OCI-LY7 (cell line): ENCODE results near the gene ITGA2.

ENCODE experiments used
- EZH2phosphoT487 ChIP-seq: fragments of 200-600 bp; sonication (generic); IDR thresholded peaks from 2 replicates; pipeline ENCODE4 v1.6.1; 2018; ENCODE audit warnings: low read depth, borderline replicate concordance, mild to moderate bottlenecking, mixed run types, antibody characterized with exemption, low read length, moderate library complexity, mixed read lengths
- TF ChIP-seq, protein P1 (sequence below): fragments of 200-600 bp; sonication (generic); conservative IDR thresholded peaks from 2 replicates; pipeline ENCODE4 v1.5.1; 2014; ENCODE audit warnings: mild to moderate bottlenecking, antibody characterized with exemption, low read length, moderate library complexity, mixed read lengths

DNA sequence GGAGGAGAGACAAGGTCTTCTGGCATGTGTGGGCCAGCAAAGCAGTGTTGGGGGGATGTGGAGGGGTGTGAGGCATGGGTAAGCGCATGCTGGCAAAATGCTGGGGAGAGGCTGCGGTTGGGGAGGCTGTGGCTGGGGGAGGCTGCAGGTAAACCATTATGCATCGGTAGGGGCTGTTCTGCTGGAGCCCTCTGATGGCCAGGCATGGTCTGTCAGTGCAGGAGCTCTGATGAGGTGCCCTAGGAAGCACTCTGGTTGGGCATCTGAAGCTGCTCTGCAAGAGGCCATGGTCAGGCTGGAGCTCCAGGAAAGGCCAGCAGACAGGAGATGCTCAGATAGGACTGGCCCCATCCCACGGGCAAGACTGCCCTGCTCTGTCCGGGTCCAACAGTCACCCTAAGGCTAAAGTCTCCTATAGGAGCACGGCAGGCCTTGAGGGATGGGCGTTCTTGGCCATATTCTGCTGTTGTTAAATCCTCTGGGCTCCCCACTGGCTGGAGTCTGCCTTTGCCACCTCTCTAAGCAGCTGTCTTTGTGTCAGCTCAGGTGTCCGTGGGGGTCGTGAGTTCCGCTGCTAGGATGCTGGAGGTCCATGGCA, 28.7 kb downstream of the ITGA2 start:
- TF ChIP-seq, protein P1, sequence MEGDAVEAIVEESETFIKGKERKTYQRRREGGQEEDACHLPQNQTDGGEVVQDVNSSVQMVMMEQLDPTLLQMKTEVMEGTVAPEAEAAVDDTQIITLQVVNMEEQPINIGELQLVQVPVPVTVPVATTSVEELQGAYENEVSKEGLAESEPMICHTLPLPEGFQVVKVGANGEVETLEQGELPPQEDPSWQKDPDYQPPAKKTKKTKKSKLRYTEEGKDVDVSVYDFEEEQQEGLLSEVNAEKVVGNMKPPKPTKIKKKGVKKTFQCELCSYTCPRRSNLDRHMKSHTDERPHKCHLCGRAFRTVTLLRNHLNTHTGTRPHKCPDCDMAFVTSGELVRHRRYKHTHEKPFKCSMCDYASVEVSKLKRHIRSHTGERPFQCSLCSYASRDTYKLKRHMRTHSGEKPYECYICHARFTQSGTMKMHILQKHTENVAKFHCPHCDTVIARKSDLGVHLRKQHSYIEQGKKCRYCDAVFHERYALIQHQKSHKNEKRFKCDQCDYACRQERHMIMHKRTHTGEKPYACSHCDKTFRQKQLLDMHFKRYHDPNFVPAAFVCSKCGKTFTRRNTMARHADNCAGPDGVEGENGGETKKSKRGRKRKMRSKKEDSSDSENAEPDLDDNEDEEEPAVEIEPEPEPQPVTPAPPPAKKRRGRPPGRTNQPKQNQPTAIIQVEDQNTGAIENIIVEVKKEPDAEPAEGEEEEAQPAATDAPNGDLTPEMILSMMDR = no peak
- no peak for TF ChIP-seq EZH2phosphoT487
